ENCODE results near the gene SPOCK1.

The SPOCK1 gene

GRCh38 chr5:137101544-137101943 is 397.6 kb downstream of the SPOCK1 start:
- no peak for TF ChIP-seq CTCF (IDR thresholded peaks at IDR 0.05)

GRCh38 chr5:137099651-137100050 is 399.5 kb downstream of the SPOCK1 start:
- TF ChIP-seq CTCF (IDR thresholded peaks at IDR 0.05): no peak

GRCh38 chr5:137098663-137099062 is 400.5 kb downstream of the SPOCK1 start:
- TF ChIP-seq CTCF (IDR thresholded peaks at IDR 0.05): no peak

GRCh38 chr5:137098238-137098637 is 400.9 kb downstream of the SPOCK1 start:
- TF ChIP-seq CTCF (IDR thresholded peaks at IDR 0.05): no peak

GRCh38 chr5:137097203-137097602 is 401.9 kb downstream of the SPOCK1 start:
- TF ChIP-seq CTCF (IDR thresholded peaks at IDR 0.05): no peak

GRCh38 chr5:137096149-137097103 is 402.7 kb downstream of the SPOCK1 start:
- TF ChIP-seq CTCF (IDR thresholded peaks at IDR 0.05): no peak

GRCh38 chr5:137095597-137095996 is 403.5 kb downstream of the SPOCK1 start:
- TF ChIP-seq CTCF (IDR thresholded peaks at IDR 0.05): no peak
